ENCODE data around the gene SDF2L1.
"Not testable (repeated sequence)": the region's sequence is repeated elsewhere in the genome, so short reads cannot be mapped to it uniquely, and the experiment has no call there.

DNA sequence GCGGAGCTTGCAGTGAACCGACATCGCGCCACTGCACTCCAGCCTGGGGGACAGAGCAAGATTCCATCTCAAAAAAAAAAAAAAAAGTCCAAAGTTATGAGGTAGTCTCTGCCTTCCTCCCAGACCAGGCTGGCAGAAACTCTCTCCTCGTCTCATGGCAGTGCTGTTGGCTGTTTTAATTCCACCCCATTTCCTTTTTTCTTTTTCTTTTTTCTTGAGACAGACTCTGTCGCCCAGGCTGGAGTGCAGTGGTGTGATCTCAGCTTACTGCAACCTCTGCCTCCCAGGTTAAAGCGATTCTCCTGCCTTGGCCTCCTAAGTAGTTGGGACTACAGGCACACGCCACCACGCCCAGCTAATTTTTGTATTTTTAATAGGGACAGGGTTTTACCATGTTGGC lies 50.8 kb downstream of the SDF2L1 start:
- not testable (repeated sequence) for TF ChIP-seq CTCF (conservative IDR thresholded peaks at IDR 0.05; ENCODE audit: low read length); EZH2phosphoT487 (IDR thresholded peaks at IDR 0.05; ENCODE audit: borderline replicate concordance, low read depth, low read length)
